GM23338 (cell line): Measurements from ENCODE around the gene MMP25.

Experiments used
- CREB1 ChIP-seq: fragments of 250-450 bp; sonication (Bioruptor Pico); IDR thresholded peaks from 2 replicates; pipeline ENCODE4 v1.5.0; 2020; ENCODE audit warnings: low read depth, mild to moderate bottlenecking, moderate library complexity
- CTCF ChIP-seq, 2 experiments: fragments of 200-600 bp in 1 of 2; sonication (generic) in 1 of 2; conservative IDR thresholded peaks; 2 replicates each; pipeline versions ENCODE4 v1.5.1 to v1.6.1; 2016 to 2017; ENCODE audit warnings: antibody characterized with exemption in 2 of 2, low read depth in 2 of 2, mild to moderate bottlenecking in 2 of 2, moderate library complexity in 1 of 2
- EZH2 ChIP-seq: fragments of 200-600 bp; sonication (generic); IDR thresholded peaks from one replicate; pipeline ENCODE4 v1.8.0; 2017; ENCODE audit warnings: antibody characterized with exemption, mild to moderate bottlenecking, low read depth; ENCODE audit not compliant: unreplicated experiment
- EZH2phosphoT487 ChIP-seq: fragments of 200-600 bp; sonication (generic); IDR thresholded peaks from one replicate; pipeline ENCODE4 v1.8.1; 2018; ENCODE audit warnings: antibody characterized with exemption; ENCODE audit not compliant: unreplicated experiment
- JUNB ChIP-seq: IDR thresholded peaks from one replicate; pipeline ENCODE4 v1.6.1; 2016; ENCODE audit warnings: antibody characterized with exemption; ENCODE audit not compliant: unreplicated experiment
- POLR2AphosphoS5 ChIP-seq: IDR thresholded peaks from 2 replicates; pipeline ENCODE4 v1.6.1; 2016; ENCODE audit warnings: antibody characterized with exemption, low read depth
- STAT1 ChIP-seq: IDR thresholded peaks from one replicate; pipeline ENCODE4 v1.6.1; 2016; ENCODE audit warnings: antibody characterized with exemption; ENCODE audit not compliant: unreplicated experiment
- ZNF331 ChIP-seq: fragments of 250-450 bp; sonication (Bioruptor Pico); IDR thresholded peaks from 2 replicates; pipeline ENCODE4 v1.5.0; 2020; ENCODE audit warnings: low read depth, mild to moderate bottlenecking, moderate library complexity
- TF ChIP-seq, protein P1 (sequence below): fragments of 250-450 bp; sonication (Bioruptor Pico); IDR thresholded peaks from 2 replicates; pipeline ENCODE4 v1.5.0; 2020; ENCODE audit warnings: mild to moderate bottlenecking, moderate library complexity
- TF ChIP-seq, protein P2 (sequence below): IDR thresholded peaks from one replicate; pipeline ENCODE4 v1.6.1; 2018; ENCODE audit warnings: antibody characterized with exemption; ENCODE audit not compliant: unreplicated experiment

- TF ChIP-seq CTCF (conservative IDR thresholded peaks at IDR 0.05; ENCODE audit: low read depth in 2 of 2) = no peak
- TF ChIP-seq, protein P1, sequence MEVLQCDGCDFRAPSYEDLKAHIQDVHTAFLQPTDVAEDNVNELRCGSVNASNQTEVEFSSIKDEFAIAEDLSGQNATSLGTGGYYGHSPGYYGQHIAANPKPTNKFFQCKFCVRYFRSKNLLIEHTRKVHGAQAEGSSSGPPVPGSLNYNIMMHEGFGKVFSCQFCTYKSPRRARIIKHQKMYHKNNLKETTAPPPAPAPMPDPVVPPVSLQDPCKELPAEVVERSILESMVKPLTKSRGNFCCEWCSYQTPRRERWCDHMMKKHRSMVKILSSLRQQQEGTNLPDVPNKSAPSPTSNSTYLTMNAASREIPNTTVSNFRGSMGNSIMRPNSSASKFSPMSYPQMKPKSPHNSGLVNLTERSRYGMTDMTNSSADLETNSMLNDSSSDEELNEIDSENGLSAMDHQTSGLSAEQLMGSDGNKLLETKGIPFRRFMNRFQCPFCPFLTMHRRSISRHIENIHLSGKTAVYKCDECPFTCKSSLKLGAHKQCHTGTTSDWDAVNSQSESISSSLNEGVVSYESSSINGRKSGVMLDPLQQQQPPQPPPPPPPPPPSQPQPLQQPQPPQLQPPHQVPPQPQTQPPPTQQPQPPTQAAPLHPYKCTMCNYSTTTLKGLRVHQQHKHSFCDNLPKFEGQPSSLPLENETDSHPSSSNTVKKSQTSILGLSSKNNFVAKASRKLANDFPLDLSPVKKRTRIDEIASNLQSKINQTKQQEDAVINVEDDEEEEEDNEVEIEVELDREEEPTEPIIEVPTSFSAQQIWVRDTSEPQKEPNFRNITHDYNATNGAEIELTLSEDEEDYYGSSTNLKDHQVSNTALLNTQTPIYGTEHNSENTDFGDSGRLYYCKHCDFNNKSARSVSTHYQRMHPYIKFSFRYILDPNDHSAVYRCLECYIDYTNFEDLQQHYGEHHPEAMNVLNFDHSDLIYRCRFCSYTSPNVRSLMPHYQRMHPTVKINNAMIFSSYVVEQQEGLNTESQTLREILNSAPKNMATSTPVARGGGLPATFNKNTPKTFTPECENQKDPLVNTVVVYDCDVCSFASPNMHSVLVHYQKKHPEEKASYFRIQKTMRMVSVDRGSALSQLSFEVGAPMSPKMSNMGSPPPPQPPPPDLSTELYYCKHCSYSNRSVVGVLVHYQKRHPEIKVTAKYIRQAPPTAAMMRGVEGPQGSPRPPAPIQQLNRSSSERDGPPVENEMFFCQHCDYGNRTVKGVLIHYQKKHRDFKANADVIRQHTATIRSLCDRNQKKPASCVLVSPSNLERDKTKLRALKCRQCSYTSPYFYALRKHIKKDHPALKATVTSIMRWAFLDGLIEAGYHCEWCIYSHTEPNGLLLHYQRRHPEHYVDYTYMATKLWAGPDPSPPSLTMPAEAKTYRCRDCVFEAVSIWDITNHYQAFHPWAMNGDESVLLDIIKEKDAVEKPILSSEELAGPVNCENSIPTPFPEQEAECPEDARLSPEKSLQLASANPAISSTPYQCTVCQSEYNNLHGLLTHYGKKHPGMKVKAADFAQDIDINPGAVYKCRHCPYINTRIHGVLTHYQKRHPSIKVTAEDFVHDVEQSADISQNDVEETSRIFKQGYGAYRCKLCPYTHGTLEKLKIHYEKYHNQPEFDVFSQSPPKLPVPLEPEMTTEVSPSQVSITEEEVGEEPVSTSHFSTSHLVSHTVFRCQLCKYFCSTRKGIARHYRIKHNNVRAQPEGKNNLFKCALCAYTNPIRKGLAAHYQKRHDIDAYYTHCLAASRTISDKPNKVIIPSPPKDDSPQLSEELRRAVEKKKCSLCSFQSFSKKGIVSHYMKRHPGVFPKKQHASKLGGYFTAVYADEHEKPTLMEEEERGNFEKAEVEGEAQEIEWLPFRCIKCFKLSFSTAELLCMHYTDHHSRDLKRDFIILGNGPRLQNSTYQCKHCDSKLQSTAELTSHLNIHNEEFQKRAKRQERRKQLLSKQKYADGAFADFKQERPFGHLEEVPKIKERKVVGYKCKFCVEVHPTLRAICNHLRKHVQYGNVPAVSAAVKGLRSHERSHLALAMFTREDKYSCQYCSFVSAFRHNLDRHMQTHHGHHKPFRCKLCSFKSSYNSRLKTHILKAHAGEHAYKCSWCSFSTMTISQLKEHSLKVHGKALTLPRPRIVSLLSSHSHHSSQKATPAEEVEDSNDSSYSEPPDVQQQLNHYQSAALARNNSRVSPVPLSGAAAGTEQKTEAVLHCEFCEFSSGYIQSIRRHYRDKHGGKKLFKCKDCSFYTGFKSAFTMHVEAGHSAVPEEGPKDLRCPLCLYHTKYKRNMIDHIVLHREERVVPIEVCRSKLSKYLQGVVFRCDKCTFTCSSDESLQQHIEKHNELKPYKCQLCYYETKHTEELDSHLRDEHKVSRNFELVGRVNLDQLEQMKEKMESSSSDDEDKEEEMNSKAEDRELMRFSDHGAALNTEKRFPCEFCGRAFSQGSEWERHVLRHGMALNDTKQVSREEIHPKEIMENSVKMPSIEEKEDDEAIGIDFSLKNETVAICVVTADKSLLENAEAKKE (CRISPR knock-in tag) = no peak
- no peak for TF ChIP-seq EZH2
- TF ChIP-seq STAT1 = no peak
- TF ChIP-seq CREB1 (CRISPR knock-in tag) = no peak
- no peak for TF ChIP-seq JUNB
- TF ChIP-seq, protein P2, sequence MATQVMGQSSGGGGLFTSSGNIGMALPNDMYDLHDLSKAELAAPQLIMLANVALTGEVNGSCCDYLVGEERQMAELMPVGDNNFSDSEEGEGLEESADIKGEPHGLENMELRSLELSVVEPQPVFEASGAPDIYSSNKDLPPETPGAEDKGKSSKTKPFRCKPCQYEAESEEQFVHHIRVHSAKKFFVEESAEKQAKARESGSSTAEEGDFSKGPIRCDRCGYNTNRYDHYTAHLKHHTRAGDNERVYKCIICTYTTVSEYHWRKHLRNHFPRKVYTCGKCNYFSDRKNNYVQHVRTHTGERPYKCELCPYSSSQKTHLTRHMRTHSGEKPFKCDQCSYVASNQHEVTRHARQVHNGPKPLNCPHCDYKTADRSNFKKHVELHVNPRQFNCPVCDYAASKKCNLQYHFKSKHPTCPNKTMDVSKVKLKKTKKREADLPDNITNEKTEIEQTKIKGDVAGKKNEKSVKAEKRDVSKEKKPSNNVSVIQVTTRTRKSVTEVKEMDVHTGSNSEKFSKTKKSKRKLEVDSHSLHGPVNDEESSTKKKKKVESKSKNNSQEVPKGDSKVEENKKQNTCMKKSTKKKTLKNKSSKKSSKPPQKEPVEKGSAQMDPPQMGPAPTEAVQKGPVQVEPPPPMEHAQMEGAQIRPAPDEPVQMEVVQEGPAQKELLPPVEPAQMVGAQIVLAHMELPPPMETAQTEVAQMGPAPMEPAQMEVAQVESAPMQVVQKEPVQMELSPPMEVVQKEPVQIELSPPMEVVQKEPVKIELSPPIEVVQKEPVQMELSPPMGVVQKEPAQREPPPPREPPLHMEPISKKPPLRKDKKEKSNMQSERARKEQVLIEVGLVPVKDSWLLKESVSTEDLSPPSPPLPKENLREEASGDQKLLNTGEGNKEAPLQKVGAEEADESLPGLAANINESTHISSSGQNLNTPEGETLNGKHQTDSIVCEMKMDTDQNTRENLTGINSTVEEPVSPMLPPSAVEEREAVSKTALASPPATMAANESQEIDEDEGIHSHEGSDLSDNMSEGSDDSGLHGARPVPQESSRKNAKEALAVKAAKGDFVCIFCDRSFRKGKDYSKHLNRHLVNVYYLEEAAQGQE = no peak
- TF ChIP-seq POLR2AphosphoS5 = 0 out of 2 replicates have a peak, but pooled peaks have one; percentile 9
- no peak for TF ChIP-seq EZH2phosphoT487
- no peak for TF ChIP-seq ZNF331 (CRISPR knock-in tag)
Measured at GRCh38 chr16:3051494-3051893, 5.1 kb downstream of the MMP25 start.
